ENCODE results near the gene PTCH1.

The PTCH1 gene

DNA sequence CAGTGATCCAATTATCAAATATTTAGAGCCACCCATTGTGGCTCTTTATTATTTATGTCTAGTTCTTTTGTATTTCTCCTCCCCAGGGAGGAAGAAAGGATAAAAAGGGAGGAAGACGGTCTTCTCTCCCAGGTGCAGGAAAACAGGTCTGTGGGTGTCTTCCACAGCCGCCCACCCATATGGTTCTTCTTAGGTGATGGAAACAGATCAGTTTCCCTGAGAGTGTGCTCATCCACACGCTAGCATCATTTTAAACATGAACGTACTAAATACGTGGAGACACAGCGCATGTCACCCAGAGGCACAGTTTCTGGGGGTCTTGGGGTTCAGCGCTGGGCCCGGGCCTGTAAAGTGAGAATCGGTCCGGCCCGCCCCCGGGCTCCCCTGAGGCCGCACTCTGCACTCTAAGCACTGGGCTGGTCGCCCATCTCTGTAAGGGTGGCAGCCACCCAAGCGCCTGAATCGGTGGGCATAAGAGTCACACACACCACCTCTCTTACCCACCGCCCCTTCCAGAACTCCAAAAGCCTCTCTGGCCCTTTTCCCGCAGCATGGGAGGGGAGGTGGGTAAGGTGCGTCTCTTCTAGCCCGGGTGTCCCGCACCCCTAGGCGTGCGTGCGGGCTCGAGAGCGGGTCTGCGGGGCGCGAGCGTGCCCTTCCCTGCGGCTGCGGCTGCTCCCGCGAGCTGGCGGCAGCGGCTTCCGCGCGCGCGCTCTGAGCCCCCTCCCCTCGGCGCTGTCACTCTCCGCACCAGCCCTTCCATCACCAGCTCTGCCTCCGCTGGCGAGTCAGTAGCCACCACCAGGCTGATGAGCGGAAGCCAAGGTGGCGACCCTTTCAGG is 1.3 kb downstream of the PTCH1 start:
- TF ChIP-seq, protein P1, sequence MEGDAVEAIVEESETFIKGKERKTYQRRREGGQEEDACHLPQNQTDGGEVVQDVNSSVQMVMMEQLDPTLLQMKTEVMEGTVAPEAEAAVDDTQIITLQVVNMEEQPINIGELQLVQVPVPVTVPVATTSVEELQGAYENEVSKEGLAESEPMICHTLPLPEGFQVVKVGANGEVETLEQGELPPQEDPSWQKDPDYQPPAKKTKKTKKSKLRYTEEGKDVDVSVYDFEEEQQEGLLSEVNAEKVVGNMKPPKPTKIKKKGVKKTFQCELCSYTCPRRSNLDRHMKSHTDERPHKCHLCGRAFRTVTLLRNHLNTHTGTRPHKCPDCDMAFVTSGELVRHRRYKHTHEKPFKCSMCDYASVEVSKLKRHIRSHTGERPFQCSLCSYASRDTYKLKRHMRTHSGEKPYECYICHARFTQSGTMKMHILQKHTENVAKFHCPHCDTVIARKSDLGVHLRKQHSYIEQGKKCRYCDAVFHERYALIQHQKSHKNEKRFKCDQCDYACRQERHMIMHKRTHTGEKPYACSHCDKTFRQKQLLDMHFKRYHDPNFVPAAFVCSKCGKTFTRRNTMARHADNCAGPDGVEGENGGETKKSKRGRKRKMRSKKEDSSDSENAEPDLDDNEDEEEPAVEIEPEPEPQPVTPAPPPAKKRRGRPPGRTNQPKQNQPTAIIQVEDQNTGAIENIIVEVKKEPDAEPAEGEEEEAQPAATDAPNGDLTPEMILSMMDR (IDR thresholded peaks at IDR 0.05; ENCODE audit: borderline replicate concordance, extremely low read depth, low read length, poor library complexity, severe bottlenecking): no peak
- TF ChIP-seq EZH2 (IDR thresholded peaks at IDR 0.05; ENCODE audit: borderline replicate concordance, low read depth, low read length, severe bottlenecking): no peak
- DNase-seq (no peak), ATAC-seq (ENCODE audit: insufficient read depth, low read depth) (no peak)
- no peaks in the 10 kb centered on the region for H3K9me3 ChIP-seq (ENCODE audit: insufficient read depth, low read length, severe bottlenecking)
- no peak overlapping the region for H3K4me3 ChIP-seq (ENCODE audit: low read depth in 1 of 2, low read length in 2 of 2)
- no peak overlapping the region for H3K27ac ChIP-seq (ENCODE audit: low read length)
- no peak overlapping the region for H3K4me2 ChIP-seq (ENCODE audit: insufficient read depth, low read length)
- H3K4me1 ChIP-seq (ENCODE audit: insufficient read depth, low read length): peaks cover 5% of the 10 kb centered on the region
- no peaks in the 10 kb centered on the region for H3K79me2 ChIP-seq (ENCODE audit: insufficient read depth, low read length)
- H3K27me3 ChIP-seq (ENCODE audit: insufficient read depth, low read length, poor library complexity): peaks cover 7% of the 10 kb centered on the region
- H4K20me1 ChIP-seq (ENCODE audit: insufficient read depth, low read length): no peaks in the 10 kb centered on the region
- H3K36me3 ChIP-seq (ENCODE audit: insufficient read depth, low read length): no peaks in the 10 kb centered on the region
- no peak overlapping the region for H3K9ac ChIP-seq (ENCODE audit: low read depth, low read length)
- H2AFZ ChIP-seq (ENCODE audit: low read depth, low read length): no peak overlapping the region

DNA sequence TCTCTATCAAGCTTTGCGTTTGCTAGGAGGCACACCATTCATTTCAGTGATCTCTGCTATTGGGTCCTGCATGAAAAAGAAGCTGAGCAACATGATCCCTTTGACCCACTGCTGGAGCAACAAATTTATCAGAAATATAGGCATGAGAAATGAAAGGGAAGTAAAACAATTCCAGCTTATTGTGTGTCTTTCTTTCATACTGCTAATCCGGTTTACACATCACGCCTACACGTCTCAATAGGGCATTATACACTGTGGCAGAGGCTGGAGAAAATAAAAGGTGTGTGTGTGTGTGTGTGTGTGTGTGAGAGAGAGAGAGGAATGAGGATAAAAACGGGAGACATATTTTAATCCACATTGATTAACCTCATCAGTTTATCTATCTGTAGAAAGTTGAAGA is 2.4 kb downstream of the PTCH1 start:
- Histone ChIP-seq H3K4me2 (ENCODE audit: insufficient read depth, low read length) (no peak overlapping the region), H3K4me3 (ENCODE audit: low read depth in 1 of 2, low read length in 2 of 2) (no peak overlapping the region), H2AFZ (ENCODE audit: low read depth, low read length) (no peak overlapping the region), H3K9ac (ENCODE audit: low read depth, low read length) (no peak overlapping the region), H3K4me1 (ENCODE audit: insufficient read depth, low read length) (peaks cover 12% of the 10 kb centered on the region), H3K79me2 (ENCODE audit: insufficient read depth, low read length) (no peaks in the 10 kb centered on the region), H3K36me3 (ENCODE audit: insufficient read depth, low read length) (no peaks in the 10 kb centered on the region), H3K9me3 (ENCODE audit: insufficient read depth, low read length, severe bottlenecking) (no peaks in the 10 kb centered on the region), H4K20me1 (ENCODE audit: insufficient read depth, low read length) (no peaks in the 10 kb centered on the region), H3K27ac (ENCODE audit: low read length) (no peak overlapping the region), H3K27me3 (ENCODE audit: insufficient read depth, low read length, poor library complexity) (peaks cover 7% of the 10 kb centered on the region)
- TF ChIP-seq EZH2 (IDR thresholded peaks at IDR 0.05; ENCODE audit: borderline replicate concordance, low read depth, low read length, severe bottlenecking): no peak
- TF ChIP-seq, protein P1 (IDR thresholded peaks at IDR 0.05; ENCODE audit: borderline replicate concordance, extremely low read depth, low read length, poor library complexity, severe bottlenecking): no peak
- no peak for ATAC-seq (ENCODE audit: insufficient read depth, low read depth)
- DNase-seq: no peak

DNA sequence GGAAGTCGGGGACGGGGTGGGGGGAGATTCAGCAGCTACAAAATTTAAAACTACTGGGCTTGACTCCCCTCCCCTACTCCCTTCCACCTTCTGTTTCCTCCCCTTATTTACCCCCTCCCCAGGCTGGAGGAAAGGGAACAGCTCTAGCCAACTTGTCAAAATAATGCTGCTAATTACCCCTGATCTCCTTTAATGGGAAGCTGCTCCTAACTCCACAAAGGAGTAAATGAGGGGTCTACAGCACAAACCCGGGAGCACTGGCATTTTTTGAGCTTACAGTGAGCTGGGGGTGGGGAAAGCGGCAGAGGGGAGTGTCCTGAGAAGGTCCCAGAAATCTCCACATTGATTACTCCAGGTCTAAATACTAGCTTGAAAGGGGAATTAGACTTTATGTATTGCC is 3.1 kb downstream of the PTCH1 start:
- Histone ChIP-seq H4K20me1 (ENCODE audit: insufficient read depth, low read length) (no peaks in the 10 kb centered on the region), H3K9ac (ENCODE audit: low read depth, low read length) (no peak overlapping the region), H3K79me2 (ENCODE audit: insufficient read depth, low read length) (no peaks in the 10 kb centered on the region), H3K27ac (ENCODE audit: low read length) (no peak overlapping the region), H2AFZ (ENCODE audit: low read depth, low read length) (no peak overlapping the region), H3K9me3 (ENCODE audit: insufficient read depth, low read length, severe bottlenecking) (no peaks in the 10 kb centered on the region), H3K4me3 (ENCODE audit: low read depth in 1 of 2, low read length in 2 of 2) (no peak overlapping the region), H3K27me3 (ENCODE audit: insufficient read depth, low read length, poor library complexity) (peaks cover 7% of the 10 kb centered on the region), H3K4me1 (ENCODE audit: insufficient read depth, low read length) (peaks cover 12% of the 10 kb centered on the region), H3K36me3 (ENCODE audit: insufficient read depth, low read length) (no peaks in the 10 kb centered on the region), H3K4me2 (ENCODE audit: insufficient read depth, low read length) (no peak overlapping the region)
- ATAC-seq (ENCODE audit: insufficient read depth, low read depth): no peak
- TF ChIP-seq, protein P1 (IDR thresholded peaks at IDR 0.05; ENCODE audit: borderline replicate concordance, extremely low read depth, low read length, poor library complexity, severe bottlenecking): no peak
- TF ChIP-seq EZH2 (IDR thresholded peaks at IDR 0.05; ENCODE audit: borderline replicate concordance, low read depth, low read length, severe bottlenecking): no peak
- no peak for DNase-seq
